GM18909 (cell line): ENCODE data around the gene POLR3K.

Experiments
- ATAC-seq: cut with Tn5 transposase; IDR thresholded peaks from one replicate; pipeline ENCODE4 v1.9.1; 2021; ENCODE audit warnings: mild to moderate bottlenecking; ENCODE audit not compliant: unreplicated experiment, poor library complexity

Gene POLR3K

GRCh38 chr16:79151-80054 is 26.0 kb upstream of the POLR3K start:
- ATAC-seq, result no peak

- ATAC-seq, result peak; percentile 9
Observed at GRCh38 chr16:78444-79150, 25.2 kb upstream of the POLR3K start.

- peak; percentile 67 for ATAC-seq
Observed at GRCh38 chr16:77807-78443, 24.5 kb upstream of the POLR3K start, which contains the start of gene MPG. Gene MPG (plus strand): TSS chr16:78225. CDS start chr16:78310, 85 bp downstream.

- peak; percentile 32 for ATAC-seq
Observed at GRCh38 chr16:77273-77806, 23.9 kb upstream of the POLR3K start.

GRCh38 chr16:76535-77272 is 23.3 kb upstream of the POLR3K start:
- ATAC-seq, result no peak

DNA sequence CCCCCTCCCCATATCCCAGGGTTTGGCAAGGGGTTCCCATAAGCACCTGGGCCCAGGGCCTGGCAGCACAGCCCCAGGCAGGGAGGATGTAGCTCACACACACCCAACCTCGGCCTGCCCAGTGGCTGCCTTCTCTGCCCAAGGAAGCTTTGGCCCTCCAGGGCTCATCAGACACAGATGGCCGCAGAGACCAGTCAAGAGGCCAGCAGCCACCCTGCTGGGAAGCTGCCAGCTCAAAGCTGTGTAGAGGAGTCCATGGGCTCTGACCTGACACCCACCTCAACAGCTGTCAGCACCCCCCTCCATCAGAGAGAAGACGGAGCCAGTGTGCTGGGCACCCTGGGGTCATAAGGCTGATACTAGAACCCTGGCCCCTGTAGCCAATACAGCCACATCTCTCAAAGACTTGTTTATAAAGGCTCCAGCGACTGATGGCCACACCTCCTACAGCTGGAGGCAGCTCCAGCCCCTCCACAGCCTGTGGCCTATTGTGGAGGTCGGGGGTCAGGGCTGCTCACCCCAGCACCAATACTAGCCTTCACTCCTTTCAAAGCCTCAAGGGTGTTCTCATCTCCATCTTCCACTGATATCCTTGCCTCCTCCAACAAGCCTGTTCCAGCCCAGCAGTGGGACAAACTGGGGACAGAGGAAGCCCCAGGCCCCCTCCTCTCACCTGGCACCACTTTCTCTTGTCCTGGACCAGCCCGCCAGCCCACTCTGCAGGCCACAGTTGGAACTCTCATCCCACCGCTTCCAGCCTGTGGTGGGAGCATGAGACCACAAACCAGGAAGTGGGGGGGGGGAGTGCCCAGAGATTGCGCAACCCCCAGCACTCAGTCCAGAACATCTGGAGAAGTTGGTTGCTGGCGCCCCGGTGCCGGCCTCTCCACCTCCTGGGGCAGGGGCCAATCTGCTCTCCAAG is 22.4 kb upstream of the POLR3K start:
- ATAC-seq, result no peak

GRCh38 chr16:74747-75334 is 21.4 kb upstream of the POLR3K start:
- no peak for ATAC-seq

DNA sequence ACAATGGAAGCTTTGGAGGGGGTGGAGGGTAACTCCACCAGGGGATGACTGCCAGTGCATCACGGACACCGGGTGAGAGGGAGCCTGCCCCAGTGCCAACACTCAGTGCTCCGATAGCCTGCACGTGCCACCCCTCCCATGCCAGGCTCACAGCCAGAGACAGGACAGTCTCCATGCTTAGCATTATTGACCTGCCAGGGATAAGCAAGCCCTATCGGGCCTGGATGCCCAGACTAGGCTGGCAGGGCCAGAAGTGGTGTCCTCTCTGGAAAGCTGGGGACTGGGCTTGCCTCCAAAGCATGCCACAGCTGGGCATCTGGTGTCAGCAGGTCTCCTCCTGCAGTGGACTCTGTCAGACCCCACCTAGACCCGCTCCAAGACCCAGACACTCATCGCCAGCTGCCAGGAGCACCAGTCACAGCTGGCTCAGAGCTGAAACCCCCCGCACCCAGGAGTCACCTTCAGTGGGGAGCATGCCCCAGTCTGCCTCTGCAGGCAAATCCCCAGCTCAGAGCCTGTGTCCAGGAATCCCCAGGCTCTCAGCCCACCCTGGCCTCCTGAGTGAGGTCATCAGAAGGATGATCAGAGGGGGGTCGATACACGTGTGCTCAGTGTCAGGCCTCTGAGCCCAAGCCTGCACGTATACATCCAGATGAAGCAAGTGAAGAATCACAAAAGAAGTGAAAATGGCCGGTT is 20.8 kb upstream of the POLR3K start:
- ATAC-seq, result no peak

- ATAC-seq, result no peak
Observed at GRCh38 chr16:72561-73548, 19.4 kb upstream of the POLR3K start, which contains the start of gene RHBDF1. Gene RHBDF1 (minus strand): TSS chr16:72631. CDS start chr16:65015, 7,616 bp downstream.

DNA sequence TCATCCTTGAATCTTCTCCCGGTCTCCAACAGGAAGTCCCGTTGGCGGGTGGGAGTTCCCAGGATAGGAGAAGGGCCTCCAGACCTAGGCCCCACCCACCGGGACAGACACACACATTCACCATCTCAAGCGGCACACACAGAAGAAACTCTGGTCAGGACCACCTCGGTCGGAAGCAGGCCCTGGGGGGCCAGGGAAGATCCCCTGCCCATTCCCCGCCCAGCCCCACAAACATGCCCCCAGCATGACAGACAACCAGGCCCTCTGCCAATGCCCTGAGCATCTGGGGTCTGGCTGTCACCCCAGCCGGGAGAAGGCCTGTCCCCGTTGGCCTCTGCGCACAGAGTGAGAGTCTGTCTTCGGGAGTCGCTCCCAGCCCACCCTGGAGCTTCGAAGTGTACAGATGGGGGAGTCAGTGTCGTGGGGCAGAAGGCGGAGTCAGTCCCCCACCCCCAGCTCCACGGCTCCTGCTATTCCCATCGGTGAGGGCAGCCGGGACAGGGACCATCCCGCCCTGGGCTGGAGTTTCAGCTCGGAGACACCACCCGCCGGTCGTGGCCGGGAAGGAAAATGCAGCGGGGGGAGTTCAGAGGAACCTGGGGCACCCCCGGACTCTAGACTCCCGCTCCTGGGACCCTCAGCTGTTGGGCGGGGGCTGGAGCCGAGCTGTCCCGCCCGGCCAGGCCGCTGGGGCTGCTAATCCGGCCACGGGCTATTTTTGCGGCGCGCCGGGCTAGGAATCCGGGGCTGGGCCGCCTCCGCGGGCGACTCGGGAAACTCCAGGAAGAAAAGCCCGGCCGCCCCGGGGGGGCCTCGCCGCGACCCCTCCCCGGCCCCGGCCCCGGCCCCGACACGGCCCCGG is 18.4 kb upstream of the POLR3K start:
- ATAC-seq, result no peak

GRCh38 chr16:71210-71539 is 17.8 kb upstream of the POLR3K start:
- ATAC-seq, result no peak

DNA sequence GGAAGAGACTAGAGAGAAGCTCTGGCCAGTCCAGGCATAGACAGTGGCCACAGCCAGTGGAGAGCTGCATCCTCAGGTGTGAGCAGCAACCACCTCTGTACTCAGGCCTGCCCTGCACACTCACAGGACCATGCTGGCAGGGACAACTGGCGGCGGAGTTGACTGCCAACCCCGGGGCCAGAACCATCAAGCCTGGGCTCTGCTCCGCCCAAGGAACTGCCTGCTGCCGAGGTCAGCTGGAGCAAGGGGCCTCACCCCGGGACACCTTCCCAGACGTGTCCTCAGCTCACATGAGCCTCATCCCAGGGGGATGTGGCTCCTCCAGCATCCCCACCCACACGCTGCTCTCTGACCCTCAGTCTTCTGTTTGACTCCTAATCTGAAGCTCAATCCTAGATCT is 15.8 kb upstream of the POLR3K start:
- ATAC-seq, result no peak

DNA sequence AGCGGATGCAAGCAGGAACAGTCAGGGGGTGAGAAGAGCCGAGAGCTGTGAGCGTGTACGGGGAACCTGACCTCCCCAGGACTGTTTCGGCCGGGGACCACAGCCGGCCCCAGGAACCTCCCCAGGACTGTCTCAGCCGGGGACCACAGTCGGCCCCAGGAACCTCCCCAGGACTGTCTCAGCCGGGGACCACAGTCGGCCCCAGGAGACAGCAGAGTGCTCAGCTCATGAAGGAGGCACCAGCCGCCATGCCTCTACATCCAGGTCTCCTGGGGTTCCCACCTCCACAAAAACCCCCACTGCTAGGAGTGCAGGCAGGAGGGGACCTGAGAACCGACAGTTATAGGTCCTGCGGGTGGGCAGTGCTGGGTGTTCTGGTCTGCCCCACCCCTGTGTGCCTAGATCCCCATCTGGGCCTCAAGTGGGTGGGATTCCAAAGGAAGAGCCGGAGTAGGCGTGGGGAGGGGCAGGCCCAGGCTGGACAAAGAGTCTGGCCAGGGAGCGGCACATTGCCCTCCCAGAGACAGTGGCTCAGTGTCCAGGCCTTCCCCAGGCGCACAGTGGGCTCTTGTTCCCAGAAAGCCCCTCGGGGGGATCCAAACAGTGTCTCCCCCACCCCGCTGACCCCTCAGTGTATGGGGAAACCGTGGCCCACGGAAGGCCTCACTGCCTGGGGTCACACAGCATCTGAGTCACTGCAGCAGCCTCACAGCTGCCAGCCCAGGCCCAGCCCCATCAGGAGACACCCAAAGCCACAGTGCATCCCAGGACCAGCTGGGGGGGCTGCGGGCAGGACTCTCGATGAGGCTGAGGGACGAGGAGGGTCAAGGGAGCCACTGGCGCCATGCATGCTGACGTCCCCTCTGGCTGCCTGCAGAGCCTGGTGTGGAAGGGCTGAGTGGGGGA is 14.7 kb upstream of the POLR3K start:
- ATAC-seq, result no peak

DNA sequence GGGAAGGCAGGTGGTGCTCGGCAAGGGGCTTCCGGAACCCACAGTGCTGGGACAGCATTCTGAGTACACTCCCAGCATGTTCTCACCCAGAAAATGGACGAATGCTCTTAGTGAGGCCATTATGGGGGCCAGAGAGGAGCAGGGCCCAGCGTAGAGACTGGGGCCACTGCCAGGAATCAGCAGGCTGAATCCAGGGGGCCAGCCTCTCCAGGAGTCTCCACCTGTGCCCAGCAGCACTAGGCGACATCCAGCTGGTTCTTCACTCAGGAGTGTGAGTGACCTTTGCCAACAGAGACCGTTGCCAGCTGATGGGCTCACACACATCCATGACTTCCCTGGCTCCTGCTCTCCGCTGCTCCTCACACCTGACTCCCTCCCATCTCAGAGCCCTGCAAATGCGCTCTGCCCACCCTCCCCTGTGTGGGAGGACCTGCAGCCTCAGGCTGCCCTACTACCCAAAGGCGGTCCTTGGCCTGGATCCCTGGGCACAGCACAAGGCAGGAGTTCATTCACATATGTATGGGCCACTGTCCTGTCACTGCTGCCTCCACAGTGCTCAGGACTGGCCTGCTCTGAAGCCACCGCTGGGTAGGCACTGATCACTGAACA is 13.9 kb upstream of the POLR3K start:
- ATAC-seq, result no peak
